Thoracic aorta (tissue), 2 donors: ENCODE results near the gene SCCPDH. TPM values are rescaled to one million over a fixed set of nuclear protein-coding genes. Genes with fewer than 3 reads are reported as not detected.

Experiments used
- ATAC-seq: fragments of 150-250 bp; one replicate; pipeline ENCODE4 v1.8.0; 2017; ENCODE audit warnings: low read depth; ENCODE audit not compliant: insufficient number of reproducible peaks, low FRiP score
- DNase-seq: peaks from one replicate; pipeline ENCODE4 v3.0.0-alpha.2; 2020; ENCODE audit warnings: low spot score
- H3K27ac ChIP-seq, 2 donors: fragments of 200-600 bp; sonication (generic); 1 replicate in 1 of 2; 2 replicates in 1 of 2; pipeline ENCODE4 v1.5.1; 2016; ENCODE audit warnings: mild to moderate bottlenecking in 2 of 2, moderate library complexity in 2 of 2
- H3K27me3 ChIP-seq: fragments of 200-600 bp; sonication (generic); replicated peaks from 2 replicates; pipeline ENCODE4 v1.6.0; 2016; ENCODE audit warnings: mild to moderate bottlenecking; ENCODE audit not compliant: insufficient read depth
- H3K36me3 ChIP-seq: fragments of 200-600 bp; sonication (generic); one replicate; pipeline ENCODE4 v1.5.1; 2016
- H3K4me1 ChIP-seq, 2 donors: fragments of 200-600 bp; sonication (generic); 1 replicate in 1 of 2; 2 replicates in 1 of 2; pipeline versions ENCODE4 v1.5.1 to v1.6.0; 2016; ENCODE audit warnings: low read depth in 2 of 2, mild to moderate bottlenecking in 1 of 2; ENCODE audit not compliant: control insufficient read depth in 1 of 2
- H3K4me3 ChIP-seq: fragments of 200-600 bp; sonication (generic); 2 replicates; pipeline ENCODE4 v1.5.1; 2016; ENCODE audit warnings: mild to moderate bottlenecking
- H3K9me3 ChIP-seq: fragments of 200-600 bp; sonication (generic); 2 replicates; pipeline ENCODE4 v1.5.1; 2016
- total RNA-seq, 2 donors: library from RNA; depleted of rRNA; stranded (reverse); fragments of >200 nt; gene quantifications; one replicate each; pipeline versions ENCODE4 v1.1.0 to v1.2.3, GENCODE V29; 2016
- TF ChIP-seq, protein P1 (sequence below): fragments of 200-600 bp; sonication (generic); IDR thresholded peaks from one replicate; pipeline ENCODE4 v1.5.1; 2019; ENCODE audit warnings: antibody characterized with exemption

The SCCPDH gene
- total RNA-seq, result 10 to 100 TPM; 12.8 to 14.4 TPM

DNA sequence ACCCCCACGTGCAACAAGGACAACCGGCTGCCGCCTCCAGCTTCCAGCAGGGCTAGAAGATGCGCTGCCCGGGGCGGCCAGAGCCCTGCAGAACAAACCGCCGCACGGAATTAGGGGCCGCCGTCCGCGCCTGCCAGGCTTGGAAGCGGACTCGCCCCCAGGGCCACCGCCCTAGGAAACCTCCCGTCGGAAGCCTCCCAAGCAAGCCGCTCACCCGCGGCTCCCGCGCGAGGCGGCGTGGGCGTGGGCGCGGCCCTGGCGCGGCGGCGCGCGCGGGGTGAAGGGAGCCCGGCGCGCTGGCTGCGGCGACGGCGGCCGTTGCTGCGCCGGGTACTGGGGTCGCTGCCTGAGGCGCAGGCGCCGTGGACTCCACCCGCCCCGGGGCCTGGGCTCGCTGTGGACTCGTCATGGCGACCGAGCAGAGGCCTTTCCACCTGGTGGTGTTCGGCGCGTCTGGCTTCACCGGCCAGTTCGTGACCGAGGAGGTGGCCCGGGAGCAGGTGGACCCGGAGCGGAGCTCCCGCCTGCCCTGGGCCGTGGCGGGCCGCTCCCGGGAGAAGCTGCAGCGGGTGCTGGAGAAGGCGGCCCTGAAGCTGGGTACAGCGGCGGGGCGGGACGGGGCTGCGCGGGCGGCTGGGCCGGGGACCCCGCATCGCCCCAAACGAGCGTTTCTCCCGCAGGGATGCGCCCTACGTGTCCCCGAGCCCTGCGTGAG is at the start of gene SCCPDH:
SCCPDH (plus strand) TSS at position 394 of the 715 bp plus-strand sequence; CDS start at position 408, 14 bp downstream.
- TF ChIP-seq, protein P1, sequence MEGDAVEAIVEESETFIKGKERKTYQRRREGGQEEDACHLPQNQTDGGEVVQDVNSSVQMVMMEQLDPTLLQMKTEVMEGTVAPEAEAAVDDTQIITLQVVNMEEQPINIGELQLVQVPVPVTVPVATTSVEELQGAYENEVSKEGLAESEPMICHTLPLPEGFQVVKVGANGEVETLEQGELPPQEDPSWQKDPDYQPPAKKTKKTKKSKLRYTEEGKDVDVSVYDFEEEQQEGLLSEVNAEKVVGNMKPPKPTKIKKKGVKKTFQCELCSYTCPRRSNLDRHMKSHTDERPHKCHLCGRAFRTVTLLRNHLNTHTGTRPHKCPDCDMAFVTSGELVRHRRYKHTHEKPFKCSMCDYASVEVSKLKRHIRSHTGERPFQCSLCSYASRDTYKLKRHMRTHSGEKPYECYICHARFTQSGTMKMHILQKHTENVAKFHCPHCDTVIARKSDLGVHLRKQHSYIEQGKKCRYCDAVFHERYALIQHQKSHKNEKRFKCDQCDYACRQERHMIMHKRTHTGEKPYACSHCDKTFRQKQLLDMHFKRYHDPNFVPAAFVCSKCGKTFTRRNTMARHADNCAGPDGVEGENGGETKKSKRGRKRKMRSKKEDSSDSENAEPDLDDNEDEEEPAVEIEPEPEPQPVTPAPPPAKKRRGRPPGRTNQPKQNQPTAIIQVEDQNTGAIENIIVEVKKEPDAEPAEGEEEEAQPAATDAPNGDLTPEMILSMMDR, result no peak
- ATAC-seq (peak; percentile 47), DNase-seq (peak; percentile 19)
- Histone ChIP-seq H3K4me1 (peaks cover 0 to 15% of the 10 kb centered on the region in 2 donors), H3K27me3 (no peaks in the 10 kb centered on the region), H3K4me3 (peak within 1 kb of the TSS; percentile 83), H3K36me3 (peaks cover 5% of the 10 kb centered on the region), H3K9me3 (no peaks in the 10 kb centered on the region), H3K27ac (peak within 1 kb of the TSS; percentile 47 to 58)

GRCh38 chr1:246677842-246678241 is 46.4 kb upstream of the SCCPDH start:
- DNase-seq, result no peak
- no peaks in the 10 kb centered on the region for H3K27me3 ChIP-seq
- no peaks in the 10 kb centered on the region for H3K4me1 ChIP-seq
- TF ChIP-seq, protein P1, result no peak
- no peak for ATAC-seq
- H3K9me3 ChIP-seq, result no peaks in the 10 kb centered on the region
- no peak overlapping the region for H3K27ac ChIP-seq
- H3K36me3 ChIP-seq, result no peaks in the 10 kb centered on the region
- no peak overlapping the region for H3K4me3 ChIP-seq

GRCh38 chr1:246678816-246679793 is 45.1 kb upstream of the SCCPDH start:
- Histone ChIP-seq H3K36me3 (no peaks in the 10 kb centered on the region), H3K9me3 (no peaks in the 10 kb centered on the region), H3K4me3 (no peak overlapping the region), H3K27me3 (no peaks in the 10 kb centered on the region), H3K4me1 (no peaks in the 10 kb centered on the region), H3K27ac (no peak overlapping the region)
- DNase-seq, result no peak
- no peak for ATAC-seq
- TF ChIP-seq, protein P1, result no peak

- Histone ChIP-seq H3K9me3 (no peaks in the 10 kb centered on the region), H3K36me3 (no peaks in the 10 kb centered on the region), H3K27me3 (no peaks in the 10 kb centered on the region), H3K4me3 (no peak overlapping the region), H3K4me1 (no peaks in the 10 kb centered on the region), H3K27ac (no peak overlapping the region)
- TF ChIP-seq, protein P1, result no peak
- no peak for DNase-seq
- no peak for ATAC-seq
Observed at GRCh38 chr1:246679794-246680177, 44.4 kb upstream of the SCCPDH start.

GRCh38 chr1:246680190-246680589 is 44.0 kb upstream of the SCCPDH start:
- H3K9me3 ChIP-seq, result no peaks in the 10 kb centered on the region
- DNase-seq (no peak), ATAC-seq (no peak)
- no peaks in the 10 kb centered on the region for H3K27me3 ChIP-seq
- H3K27ac ChIP-seq, result no peak overlapping the region
- TF ChIP-seq, protein P1, result no peak
- H3K4me1 ChIP-seq, result no peaks in the 10 kb centered on the region
- no peaks in the 10 kb centered on the region for H3K36me3 ChIP-seq
- no peak overlapping the region for H3K4me3 ChIP-seq
